HG03196 (cell line): ENCODE data around the gene IL6.

Source experiments
- ATAC-seq: cut with Tn5 transposase; IDR thresholded peaks from one replicate; pipeline ENCODE4 v1.9.1; 2021; ENCODE audit not compliant: unreplicated experiment

IL6 gene

DNA sequence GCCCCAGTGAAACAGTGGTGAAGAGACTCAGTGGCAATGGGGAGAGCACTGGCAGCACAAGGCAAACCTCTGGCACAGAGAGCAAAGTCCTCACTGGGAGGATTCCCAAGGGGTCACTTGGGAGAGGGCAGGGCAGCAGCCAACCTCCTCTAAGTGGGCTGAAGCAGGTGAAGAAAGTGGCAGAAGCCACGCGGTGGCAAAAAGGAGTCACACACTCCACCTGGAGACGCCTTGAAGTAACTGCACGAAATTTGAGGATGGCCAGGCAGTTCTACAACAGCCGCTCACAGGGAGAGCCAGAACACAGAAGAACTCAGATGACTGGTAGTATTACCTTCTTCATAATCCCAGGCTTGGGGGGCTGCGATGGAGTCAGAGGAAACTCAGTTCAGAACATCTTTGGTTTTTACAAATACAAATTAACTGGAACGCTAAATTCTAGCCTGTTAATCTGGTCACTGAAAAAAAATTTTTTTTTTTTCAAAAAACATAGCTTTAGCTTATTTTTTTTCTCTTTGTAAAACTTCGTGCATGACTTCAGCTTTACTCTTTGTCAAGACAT is 574 bp upstream of the IL6 start:
- ATAC-seq = peak; percentile 75

DNA sequence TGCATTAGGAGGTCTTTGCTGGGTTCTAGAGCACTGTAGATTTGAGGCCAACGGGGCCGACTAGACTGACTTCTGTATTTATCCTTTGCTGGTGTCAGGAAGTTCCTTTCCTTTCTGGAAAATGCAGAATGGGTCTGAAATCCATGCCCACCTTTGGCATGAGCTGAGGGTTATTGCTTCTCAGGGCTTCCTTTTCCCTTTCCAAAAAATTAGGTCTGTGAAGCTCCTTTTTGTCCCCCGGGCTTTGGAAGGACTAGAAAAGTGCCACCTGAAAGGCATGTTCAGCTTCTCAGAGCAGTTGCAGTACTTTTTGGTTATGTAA is 675 bp downstream of the IL6 start:
- no peak for ATAC-seq

DNA sequence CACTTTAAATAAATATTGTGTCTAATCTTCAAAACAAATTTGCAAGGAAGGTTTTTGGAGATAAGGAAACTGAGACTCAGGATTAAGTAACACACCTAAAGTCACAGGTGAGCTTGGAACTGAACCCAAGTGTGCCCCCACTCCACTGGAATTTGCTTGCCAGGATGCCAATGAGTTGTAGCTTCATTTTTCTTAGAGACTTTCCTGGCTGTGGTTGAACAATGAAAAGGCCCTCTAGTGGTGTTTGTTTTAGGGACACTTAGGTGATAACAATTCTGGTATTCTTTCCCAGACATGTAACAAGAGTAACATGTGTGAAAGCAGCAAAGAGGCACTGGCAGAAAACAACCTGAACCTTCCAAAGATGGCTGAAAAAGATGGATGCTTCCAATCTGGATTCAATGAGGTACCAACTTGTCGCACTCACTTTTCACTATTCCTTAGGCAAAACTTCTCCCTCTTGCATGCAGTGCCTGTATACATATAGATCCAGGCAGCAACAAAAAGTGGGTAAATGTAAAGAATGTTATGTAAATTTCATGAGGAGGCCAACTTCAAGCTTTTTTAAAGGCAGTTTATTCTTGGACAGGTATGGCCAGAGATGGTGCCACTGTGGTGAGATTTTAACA is 1.5 kb downstream of the IL6 start:
- no peak for ATAC-seq

DNA sequence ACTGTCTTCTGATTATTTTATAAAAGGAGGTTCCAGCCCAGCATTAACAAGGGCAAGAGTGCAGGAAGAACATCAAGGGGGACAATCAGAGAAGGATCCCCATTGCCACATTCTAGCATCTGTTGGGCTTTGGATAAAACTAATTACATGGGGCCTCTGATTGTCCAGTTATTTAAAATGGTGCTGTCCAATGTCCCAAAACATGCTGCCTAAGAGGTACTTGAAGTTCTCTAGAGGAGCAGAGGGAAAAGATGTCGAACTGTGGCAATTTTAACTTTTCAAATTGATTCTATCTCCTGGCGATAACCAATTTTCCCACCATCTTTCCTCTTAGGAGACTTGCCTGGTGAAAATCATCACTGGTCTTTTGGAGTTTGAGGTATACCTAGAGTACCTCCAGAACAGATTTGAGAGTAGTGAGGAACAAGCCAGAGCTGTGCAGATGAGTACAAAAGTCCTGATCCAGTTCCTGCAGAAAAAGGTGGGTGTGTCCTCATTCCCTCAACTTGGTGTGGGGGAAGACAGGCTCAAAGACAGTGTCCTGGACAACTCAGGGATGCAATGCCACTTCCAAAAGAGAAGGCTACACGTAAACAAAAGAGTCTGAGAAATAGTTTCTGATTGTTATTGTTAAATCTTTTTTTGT is 2.3 kb downstream of the IL6 start:
- no peak for ATAC-seq

DNA sequence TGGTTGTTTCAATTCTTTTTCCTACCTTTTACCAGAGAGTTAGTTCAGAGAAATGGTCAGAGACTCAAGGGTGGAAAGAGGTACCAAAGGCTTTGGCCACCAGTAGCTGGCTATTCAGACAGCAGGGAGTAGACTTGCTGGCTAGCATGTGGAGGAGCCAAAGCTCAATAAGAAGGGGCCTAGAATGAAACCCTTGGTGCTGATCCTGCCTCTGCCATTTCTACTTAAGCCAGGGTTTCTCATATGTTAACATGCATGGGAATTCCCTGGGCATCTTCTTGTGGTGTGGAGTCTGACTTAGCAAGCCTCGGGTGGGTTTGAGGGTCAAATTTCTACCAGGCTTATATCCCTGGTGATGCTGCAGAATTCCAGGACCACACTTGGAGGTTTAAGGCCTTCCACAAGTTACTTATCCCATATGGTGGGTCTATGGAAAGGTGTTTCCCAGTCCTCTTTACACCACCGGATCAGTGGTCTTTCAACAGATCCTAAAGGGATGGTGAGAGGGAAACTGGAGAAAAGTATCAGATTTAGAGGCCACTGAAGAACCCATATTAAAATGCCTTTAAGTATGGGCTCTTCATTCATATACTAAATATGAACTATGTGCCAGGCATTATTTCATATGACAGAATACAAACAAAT is 3.2 kb downstream of the IL6 start:
- no peak for ATAC-seq

DNA sequence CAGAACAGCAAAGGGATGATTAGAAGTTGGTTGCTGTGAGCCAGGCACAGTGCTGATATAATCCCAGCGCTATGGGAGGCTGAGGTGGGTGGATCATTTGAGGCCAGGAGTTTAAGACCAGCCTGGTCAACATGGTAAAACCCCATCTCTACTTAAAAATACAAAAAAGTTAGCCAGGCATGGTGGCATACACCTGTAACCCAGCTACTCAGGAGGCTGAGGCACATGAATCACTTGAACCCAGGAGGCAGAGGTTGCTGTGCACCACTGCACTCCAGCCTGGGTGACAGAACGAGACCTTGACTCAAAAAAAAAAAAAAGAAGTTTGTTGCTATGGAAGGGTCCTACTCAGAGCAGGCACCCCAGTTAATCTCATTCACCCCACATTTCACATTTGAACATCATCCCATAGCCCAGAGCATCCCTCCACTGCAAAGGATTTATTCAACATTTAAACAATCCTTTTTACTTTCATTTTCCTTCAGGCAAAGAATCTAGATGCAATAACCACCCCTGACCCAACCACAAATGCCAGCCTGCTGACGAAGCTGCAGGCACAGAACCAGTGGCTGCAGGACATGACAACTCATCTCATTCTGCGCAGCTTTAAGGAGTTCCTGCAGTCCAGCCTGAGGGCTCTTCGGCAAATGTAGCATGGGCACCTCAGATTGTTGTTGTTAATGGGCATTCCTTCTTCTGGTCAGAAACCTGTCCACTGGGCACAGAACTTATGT is 4.1 kb downstream of the IL6 start:
- ATAC-seq = no peak

DNA sequence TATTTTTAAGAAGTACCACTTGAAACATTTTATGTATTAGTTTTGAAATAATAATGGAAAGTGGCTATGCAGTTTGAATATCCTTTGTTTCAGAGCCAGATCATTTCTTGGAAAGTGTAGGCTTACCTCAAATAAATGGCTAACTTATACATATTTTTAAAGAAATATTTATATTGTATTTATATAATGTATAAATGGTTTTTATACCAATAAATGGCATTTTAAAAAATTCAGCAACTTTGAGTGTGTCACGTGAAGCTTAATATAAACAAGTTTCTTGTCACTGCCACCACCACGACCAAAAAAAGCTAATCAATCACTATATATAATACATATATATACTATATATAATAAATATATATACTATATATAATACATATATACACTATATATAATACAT is 4.8 kb downstream of the IL6 start:
- ATAC-seq = no peak

DNA sequence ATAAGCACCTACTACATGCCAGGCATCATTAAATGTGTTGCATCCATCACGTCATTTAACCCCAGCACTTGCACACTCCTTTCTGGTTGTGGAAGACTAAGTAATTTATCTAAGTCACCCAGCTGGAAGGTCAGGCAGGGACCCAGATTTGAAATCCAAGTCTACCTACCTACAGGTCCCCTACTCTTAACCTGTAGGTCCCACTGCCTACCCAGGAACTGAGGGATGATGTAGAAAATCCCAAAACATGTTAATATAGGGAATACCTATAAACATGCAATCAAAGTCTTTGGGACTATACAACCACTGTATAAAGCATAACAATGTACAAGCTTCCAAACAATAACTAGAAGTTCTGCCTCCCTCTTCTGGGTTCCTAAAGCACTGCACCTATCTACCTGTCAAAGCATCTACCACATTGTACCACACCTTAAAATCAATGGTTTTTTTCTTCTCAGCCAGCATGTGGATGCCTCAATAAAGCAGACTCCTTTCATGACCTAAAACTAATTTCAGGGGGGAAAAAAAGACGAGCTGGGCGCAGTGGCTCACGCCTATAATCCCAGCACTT is 5.6 kb downstream of the IL6 start:
- no peak for ATAC-seq

DNA sequence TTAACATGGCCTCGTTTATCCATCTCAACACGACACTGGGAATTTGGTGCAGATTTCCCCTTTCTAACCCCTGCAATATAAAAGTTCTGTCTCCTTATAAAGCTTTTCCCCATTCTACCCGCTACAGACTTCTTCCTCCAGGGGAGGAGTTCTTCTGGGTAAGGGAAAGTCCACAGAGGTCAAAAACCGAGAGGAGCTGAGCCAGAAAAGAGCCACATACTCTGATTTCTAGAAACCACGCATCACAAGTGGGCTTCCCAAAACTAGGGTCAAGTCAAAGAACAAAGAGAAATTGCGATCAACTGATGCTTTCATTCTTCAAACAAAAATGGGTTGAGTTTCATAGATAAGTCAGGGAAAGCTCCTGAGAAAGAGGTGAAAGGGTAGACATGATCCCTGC is 6.8 kb downstream of the IL6 start:
- ATAC-seq = no peak

DNA sequence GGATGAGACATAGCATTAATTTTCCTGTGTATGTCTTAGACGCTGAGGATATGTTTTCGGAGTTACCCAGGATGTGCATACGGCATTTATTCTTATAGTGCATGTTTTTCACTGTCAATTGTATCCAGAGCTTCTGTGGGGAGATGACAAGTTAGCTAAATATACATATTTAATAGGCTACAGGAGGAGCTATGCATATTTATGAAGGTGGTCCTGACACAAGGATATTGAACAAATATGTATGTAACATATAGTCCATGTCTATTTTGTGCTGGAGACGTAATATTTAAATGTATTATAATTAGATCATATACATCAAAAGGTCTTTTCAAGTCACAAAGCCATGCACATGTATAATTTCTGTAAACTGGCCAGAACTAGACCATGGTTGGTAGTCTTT is 16.0 kb downstream of the IL6 start:
- no peak for ATAC-seq

DNA sequence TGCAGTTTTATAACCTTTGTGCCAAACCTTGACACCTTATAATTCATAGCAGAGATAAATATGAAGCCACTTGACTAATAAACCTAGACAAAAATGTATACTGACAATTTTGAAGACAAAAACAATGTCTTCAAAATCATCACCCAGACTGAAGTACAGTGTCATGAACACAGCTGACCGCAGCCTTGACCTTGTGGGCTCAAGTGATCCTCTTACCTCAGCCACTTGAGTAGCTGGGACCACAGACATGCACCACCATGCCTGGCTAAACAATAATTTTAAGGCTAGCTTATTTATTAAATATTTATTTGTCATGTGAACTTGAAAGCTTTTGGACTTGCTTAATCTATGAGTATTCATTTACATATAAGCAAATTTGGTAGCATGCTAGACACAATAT is 24.3 kb downstream of the IL6 start:
- ATAC-seq = no peak

DNA sequence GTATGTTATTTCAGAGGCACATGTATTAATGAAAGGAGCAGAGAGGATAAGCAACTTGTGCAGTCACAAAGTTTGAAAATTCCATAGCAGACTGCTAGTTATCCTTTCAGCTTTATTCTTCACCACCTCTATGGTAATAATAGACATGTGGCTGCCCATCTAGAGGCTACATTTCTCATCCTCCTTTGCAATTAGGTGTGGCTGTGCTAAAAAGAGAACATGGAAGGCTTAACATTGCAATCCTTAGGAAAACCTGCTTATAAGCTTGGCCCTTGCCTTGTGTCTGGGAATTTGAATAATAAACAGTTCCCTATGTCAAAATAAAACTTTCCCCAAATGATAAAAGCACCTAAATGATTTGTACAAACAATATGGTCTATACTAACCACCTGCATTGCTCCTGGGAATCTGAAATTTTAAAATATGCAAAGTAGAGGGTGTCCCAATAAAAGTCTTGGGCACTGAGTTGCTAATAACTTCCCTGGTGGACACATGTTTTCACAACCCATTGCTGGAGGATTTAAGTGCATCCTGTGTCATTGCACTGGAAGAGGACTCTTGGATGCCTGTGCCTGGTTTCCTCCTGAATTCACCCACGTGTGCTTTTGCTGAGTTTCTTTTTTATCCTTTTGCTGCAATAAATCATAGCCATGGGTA is 30.5 kb downstream of the IL6 start:
- ATAC-seq = no peak

DNA sequence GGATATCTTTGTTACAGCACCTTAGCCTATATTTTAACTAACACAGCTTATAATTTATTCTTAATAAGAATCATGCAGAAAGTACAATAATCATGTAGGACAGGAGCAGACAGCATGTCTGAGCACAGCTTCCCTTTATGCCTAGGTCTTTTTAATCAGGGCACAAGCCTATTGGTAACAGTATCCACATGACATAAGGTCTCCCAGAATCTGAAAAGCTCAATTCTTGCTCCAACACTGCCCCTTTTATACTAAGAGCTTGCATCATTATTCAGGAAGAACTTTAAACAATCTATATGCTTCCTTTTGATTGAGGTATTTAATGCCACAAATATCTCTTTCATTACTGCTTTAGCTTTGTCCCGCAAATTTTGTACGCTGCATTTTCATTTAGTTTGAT is 31.6 kb downstream of the IL6 start:
- ATAC-seq = no peak

DNA sequence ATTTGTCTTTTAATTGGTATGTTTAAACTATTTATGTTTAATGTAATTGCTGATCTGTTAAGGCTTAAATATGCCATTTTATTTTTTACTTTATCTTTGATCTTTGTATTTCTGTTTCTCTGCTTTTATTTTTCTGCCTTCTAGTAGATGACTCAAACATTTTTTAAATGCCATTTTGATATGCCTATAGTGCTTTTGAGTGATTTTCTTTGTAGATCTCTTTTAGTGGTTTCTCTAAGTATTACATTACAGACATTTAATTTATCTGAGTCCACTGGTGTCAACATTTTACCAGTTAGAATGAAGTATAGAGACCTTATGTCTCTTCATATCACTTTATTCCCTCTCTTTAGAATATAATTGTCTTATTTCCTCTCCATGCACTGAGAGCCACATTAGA is 32.7 kb downstream of the IL6 start:
- no peak for ATAC-seq

DNA sequence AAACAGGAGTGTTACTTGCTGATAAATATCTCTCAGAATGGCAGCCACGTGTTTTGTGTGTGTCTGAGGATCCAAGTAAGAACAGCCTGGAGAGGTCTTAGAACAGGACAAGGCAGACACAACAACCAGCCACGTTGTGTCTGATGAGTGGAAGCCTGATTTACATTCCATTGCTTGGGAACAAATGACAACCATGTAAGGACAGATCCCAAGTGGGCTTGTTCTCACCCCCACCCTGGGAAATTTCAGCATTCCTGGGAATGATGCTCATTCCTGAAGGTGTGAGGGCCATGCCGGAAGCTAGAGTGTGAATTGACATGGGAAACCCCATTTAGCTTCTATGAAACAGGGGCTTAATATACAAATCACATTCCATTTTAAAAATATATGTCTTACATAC is 35.9 kb downstream of the IL6 start:
- no peak for ATAC-seq

DNA sequence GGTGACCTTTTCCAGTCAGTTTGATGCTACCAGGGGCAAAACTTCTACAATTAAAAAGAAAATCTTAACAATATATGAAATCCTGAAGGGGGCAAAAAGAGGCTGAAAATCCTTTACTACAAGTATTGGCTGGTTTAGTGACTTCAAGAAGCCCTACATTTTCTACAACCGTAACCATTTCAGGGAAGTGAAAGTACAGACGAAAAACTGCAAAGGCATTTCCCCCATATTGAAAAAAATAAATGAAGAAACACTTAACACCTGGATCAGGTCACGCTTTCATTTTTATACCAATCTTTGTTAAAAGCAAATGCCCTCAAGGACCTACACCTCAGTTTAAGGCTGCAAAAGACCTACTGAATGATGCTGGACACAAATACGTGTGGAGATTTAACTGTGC is 38.6 kb downstream of the IL6 start:
- no peak for ATAC-seq

DNA sequence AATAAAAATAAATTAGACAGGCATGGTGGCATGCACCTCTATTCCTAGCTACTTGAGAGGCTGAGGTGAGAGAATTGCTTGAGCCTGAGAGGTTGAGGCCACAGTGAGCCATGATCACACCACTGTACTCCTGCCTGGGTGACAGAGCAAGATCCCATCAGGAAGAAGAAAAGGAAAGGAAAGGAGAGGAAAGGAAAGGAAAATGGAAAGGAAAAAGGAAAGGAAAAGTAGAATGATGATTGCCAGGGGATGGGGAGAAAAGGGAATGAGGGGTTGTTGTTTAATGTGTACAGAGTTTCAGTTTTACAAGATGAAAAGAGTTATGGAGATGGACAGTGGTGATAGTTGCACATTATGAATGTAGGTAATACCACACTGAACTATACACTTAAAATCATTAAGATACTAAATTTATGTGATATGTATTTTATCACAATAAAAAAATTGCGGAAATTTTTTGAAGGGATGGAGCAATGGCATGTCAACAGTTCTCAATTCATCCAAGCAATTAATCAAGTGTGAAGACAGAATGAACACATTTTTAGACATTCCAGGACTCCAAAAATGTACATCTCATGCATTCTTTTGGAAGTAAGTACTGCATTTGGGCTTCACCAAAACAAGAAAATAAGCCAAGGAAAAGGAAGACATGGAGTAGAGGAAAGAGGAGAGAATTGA is 44.3 kb downstream of the IL6 start:
- ATAC-seq = no peak

DNA sequence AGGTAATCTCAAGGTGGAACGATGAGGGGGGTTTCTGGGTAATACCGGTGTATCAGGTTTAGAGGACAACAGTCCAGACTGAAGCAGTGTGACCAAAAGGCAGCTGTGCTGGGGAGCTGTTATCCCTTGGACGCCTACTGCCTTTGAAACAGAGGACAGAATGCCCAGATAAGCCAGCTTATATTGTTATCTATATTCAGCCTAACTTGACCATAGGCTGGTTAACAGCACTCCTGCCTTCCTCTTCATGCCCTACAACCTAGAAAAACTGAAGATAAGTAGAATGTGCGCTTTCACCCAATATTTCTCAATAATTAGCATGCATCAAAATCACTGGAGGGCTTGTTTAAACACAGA is 44.9 kb downstream of the IL6 start:
- ATAC-seq = no peak

DNA sequence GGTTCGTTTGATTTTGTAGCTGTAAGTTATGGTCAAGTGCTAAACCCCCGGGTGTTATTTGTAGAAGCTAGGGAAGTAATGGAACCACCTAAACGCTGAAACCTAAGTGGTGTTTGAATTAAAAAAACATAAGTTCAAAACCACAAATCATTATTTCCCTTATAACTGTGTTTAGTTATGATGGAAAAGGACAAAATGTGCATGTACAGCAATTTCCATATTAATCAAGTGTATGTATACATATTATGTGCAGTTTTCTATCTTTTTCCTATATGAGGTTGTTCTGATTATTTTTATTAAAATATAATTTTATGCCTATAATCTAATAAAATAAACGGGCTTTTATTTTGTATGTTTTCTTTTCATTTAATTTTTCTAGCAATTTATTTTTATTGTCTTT is 45.9 kb downstream of the IL6 start:
- ATAC-seq = no peak

DNA sequence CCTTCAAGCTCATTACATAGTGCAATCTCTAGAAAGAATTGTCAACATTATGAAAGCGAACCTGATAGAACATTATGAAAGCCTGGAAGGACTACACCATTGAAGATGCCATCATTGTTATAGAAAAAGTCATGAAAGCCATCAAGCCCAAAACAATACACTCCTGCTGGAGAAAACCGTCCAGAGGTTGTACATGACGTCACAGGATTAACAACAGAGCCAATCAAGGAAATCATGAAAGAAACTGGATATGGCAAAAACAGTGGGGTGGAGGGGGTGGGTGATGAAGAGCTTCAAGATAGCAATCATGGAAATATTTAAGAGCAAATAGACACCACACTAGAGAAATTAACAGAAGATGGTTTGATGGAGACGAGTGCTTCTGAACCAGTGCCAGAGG is 50.0 kb downstream of the IL6 start:
- no peak for ATAC-seq
